ENCODE results near the gene TTC22.
A peak's percentile ranks its signal among the peaks of the same experiment; 100 is the strongest.
"Not testable (repeated sequence)": the region's sequence is repeated elsewhere in the genome, so short reads cannot be mapped to it uniquely, and the experiment has no call there.

The TTC22 gene

DNA sequence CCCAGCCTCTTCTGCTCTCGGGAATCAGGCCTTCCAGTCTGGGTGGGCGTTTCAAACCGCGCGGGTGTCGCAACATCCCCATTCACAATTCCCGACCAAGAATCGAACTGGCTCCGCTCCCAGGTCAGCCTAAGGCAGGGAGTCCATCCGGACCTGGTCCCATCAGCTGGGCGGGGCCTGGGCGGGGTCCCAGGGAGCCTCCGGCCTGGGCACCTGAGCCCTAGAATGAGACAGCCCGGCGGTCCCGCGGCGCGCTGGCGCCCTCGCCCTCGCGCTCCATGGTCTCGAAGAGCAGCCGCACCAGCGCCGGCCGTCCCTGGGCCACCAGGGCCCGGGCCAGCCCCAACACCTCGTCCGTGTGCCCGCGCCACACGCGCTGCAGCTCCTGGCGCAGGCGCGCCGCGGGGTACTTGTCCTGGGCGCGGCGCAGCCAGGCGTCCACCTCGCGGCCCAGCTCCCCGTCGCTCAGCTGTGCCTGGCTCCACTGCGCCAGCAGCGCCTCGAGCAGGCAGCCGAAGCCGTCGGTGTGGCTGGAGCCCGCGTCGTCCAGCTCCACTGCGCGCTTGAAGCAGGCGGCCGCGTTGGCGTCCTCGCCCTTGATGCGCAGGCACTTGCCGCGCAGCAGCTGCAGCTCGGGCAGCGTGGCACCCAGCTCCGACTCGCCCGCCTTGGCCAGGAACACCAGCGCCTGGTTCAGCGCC lies 19.9 kb downstream of the TTC22 start:
- DNase-seq = no peak

DNA sequence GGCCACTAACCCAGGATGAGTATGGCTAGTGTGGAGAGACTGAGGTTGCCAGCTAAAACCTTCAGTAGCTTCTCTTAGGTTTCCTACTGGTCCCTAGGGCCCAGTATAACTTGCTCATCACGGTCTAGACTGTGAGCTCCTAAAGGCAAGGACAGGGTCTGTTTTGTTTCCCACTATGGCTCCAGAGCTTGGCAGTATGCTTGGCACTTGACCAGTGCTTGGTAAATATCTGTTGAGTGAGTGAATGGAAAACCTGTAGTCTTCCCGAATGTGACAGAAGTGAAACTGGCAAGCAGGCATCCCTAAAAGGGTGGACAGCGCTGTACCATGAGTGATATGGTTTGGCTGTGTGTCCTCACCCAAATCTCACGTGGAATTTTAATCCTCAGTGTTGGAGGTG lies 23.7 kb downstream of the TTC22 start:
- DNase-seq = no peak

DNA sequence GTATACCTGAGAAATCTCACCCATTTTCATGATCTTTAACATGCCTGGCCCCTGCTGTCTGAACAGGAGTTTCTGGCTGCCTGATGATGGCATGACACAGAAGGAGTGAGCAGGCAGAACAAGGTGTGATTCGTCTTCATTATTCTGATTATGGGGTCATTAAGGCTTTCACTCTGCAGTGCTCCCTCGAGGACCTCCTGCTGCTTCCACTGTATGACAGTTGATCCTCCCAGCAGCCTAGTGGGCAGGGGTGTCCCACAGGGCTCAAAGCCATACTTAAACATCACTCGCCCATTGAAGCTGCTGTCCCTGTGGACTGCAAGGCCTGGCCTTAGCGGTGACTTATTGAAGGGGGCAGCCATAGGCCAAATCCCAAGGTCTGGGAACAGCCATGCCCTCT lies 24.1 kb downstream of the TTC22 start:
- no peak for DNase-seq

DNA sequence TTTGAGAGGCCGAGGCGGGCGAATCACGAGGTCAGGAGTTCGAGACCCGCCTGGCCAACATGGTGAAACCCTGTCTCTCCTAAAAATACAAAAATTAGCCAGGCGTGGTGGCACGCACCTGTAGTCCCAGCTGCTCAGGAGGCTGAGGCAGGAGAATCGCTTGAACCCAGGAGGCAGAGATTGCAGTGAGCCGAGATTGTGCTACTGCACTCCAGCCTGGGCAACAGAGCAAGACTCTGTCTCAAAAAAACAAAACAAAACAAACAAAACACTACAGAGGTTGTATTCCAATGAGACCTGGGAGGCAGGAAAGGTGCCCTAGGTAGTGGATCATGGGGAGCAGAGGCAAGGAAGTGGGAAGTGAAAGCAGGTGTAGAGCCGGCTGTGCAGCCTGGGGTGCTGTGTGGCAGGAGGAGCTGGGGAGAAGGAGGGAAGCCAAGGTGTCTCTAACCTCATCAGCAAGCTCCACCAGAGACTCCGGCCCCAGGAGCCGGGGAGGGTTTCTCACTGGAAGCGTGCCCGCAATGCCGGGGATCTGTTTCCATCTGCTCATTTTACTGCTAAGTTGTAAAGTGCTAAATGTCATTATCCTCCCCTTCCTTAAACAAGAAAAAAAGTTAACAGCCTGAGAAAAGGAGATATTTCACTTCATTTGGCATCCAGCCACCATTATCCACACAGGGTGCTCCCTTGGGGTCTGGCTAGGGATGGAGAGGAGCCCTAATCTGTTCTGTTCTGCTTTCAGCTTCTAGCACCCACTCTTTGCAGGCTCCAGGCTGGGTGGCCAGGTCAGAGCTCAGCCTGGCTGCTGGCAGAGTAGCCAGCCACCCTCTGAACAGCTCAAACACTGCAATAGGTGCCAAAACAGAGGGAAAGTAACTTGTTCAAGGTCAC lies 25.0 kb downstream of the TTC22 start:
- not testable (repeated sequence) for DNase-seq

DNA sequence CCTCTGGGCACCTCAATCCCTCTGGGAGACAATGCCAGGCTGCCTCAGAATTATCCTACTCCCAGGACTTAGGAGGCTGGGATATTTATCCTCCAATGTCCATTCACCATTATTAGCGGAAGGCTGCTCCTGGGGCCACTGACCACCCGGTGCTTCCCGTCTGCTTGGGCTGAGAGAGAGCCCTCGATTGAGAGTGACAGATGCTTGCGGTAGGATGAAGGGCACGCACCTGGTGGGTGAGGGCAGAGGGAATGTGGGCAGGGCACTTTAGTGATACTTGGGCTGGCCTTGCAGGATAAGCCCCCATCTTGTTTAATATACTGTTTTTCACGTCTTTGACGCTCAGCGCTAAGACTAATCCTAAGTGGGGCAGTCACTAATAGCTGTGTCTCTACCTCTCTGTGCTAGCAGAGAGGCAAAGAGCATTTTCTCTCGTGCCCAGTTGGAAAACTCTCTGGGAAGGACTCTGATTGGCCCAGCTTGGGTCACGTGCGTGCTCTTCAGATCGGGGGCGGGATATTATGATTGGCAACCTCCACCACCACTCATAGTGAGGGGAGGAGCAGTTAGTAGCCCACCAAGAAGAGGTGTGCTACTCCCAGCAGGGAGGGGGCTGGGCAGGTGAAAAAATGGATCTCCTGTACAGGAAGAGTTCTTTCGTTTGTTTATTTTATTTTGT lies 26.2 kb downstream of the TTC22 start:
- DNase-seq = no peak

DNA sequence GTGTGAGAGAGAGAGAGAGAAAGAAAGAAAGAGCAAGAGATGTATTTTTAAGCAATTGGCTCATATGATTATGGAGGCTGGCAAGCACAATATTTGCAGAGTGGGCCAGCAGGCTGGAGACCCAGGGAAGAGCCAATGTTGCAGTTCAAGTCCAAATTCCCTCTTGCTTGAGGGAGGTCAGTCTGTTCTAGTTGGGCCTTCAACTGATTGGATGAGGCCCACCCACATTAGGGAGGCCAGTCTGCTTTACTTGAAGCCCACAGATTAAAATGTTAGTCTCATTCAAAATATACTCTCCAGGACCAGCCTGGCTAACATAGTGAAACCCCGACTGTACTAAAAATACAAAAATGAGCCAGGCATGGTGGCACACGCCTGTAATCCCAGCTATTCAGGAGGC lies 28.2 kb downstream of the TTC22 start:
- no peak for DNase-seq

DNA sequence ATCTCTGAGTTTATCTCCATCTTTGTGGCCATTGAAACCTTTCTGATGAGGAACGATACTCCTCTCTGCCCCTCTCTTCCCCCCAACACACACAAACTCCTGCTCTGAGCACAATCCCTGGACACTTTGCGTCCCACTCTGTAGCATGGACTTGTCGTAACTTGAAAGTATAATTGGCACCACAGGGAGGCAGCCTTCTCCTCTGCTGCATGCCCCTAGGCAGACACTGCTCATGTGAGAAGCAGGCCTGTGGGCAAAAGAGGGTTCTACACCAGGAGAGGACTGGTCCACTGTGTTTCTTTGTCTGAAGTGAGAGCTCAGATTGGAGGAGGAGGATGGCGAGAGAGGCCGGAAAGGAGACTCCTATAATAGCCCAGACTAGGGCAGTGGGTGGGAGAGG lies 33.0 kb downstream of the TTC22 start:
- no peak for DNase-seq

DNA sequence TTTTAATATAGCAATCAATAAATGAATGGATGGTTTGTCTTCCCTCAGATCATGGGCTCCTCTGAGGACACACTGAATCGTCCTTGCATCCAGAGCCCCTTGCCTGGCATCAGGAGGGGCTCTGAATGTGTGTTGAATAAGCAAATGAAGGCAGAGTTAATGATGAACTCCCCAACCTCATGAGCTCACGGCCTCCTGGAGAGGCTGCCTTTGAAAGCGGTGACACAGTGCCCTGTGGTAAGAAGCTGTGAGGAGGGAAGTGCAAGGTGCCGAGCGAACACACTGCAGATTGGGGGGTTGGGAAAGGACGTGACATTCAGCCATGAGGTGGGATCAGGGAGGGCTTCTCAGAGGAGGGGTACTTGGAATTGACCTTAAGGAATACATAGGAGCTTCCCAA lies 33.6 kb downstream of the TTC22 start:
- no peak for DNase-seq

DNA sequence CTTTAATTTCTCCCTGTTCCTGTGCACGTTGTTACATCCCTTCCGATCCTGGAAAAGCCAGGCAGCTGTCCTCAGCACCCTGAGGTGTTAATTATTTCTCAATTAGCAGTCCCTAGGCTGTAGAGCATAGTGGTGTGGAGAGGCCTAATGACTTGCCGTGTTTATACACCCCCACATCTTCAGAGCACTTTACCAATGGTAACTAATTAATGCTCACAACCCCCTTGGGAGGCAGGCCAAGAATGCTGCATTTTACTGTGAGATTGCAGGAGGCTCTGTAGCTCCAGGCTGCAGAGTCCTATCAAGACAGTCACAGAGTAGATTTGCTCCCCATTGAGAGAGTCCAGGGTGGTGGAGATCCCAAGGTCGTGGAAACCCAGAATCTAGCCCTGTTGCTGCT lies 34.4 kb downstream of the TTC22 start:
- no peak for DNase-seq

DNA sequence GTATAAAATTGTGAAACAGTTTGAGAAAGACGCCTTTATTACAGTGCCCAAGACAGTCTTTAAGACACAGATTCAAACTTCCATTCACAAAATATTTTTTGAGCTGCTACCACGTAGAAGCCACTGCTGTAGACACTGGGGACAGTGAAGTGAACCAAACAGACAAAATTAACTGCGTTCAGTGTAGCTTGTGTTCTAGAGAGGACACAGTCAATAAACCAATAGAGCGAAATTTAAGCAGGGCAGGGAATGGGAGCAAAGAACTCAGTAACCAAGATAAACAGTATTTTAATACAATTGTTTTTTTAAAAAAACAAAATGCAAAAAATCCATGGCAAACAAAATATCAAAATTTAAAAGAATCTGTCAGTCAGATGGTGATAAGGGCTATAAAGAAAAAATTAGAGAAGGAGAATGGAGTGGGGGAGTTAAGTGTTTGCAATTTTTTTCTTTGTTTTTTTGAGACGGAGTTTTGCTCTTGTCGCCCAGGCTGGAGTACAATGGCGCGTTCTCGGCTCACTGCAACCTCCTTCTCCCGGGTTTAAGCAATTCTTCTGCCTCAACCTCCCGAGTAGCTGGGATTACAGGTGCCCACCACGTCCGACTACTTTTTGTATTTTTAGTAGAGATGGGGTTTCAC lies 36.1 kb downstream of the TTC22 start:
- no peak for DNase-seq

DNA sequence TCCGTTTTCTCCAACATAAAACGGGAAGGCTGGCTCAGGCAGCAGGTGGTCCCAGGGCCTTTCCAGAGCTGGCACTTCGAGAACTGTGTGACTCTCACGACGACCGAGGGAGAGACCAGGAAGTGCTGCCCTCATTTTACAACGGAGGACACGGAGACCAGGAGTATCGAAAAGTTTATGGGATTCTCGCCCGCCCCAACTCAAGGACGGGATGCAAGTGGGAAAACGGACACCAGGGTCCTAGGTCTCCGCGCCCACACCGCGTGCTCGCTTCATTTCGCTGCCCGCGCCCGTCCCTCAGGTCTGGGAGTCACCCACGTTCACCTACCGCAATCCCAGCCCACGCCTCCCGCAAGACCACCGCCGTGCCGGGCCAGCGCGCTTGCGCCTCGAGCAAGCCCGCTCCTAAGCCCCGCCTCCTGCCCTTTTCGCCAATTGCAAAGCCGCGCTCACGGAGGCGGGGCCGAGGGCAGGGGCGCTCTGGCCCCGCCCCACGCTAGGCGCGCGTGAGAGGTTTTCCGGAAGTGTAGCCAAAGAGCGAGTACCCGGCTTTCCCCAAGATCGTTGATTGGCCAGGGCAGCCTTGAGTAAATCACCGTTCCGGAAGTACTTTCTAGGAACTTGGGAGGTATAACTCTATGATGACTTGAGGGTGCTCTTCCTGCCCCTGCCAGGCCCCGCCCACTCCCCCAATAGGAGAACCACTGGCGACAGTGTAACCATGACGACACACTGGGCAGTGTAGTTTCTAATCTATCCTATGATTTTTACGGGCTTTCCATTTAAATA lies 36.8 kb downstream of the TTC22 start, which contains the start of gene PARS2:
Gene PARS2, minus strand, starts transcription at position 391 of the 789 bp plus-strand sequence. CDS start 5,362 bp downstream, outside the sequence.
- peak; percentile 98 for DNase-seq

DNA sequence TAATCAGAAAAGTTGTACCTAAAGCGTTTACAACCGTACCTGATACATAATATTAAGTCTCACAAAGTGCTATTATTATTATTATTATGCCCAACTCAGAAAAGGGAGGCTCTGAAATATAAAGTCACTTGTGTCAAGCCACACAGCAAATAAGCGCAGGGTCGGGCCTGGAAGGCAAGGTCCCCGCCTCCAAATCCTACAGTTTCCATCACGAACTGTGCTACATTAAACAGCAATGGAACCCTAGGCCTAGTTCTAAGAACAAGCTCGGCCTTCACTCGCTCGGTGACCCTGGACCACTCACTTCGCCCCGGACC lies 37.3 kb downstream of the TTC22 start:
- DNase-seq = no peak

DNA sequence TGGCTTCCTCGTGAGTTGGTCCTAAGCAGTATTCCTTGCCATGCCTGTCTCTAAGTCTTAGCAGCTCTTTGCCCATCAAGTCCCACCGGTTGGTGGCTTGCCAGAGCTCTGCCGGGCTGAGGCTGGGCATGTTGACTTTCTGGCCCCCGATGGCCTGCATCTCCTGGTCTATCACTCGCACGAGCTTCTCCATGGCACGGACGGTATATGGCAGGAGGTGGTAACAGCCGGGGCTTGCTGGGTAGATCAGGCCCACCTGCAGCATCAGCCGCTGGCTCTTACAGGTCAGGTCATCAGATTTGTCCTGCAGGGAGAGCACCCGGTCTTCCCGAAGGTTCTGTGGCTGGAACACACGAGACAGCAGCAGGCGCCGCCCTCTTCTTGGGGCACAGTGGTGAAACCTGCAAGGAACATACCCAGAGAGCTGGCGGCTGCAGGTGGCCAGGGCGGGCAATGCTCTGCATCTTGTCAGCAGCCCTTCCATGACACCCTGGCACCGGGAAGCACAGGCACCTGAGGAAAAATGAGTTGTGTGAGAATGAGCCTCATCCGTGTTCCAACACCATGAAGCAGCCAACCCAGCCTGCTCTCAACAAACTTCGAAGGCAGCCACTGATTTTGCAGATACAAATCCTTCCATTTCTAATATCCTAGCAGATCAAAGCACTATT lies 42.3 kb downstream of the TTC22 start:
- DNase-seq = no peak

DNA sequence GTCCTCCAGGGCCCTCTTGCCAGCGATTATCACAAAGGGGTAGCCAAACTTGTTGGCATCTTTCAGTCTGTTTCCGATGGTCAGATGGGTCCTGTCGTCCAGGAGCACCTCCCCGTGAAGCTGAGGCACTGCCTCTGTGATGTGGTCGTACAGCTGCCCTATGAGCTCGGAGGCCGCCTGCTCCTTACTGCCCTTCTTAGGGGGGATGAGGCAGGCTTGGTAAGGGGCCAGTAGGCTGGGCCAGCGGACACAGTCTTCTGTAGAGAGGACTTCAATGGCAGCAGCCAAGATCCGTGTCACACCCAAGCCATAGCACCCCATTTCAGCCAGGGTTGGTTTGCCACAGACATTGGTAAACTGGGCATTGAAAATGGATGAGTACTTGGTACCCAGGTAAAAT lies 43.3 kb downstream of the TTC22 start:
- no peak for DNase-seq

DNA sequence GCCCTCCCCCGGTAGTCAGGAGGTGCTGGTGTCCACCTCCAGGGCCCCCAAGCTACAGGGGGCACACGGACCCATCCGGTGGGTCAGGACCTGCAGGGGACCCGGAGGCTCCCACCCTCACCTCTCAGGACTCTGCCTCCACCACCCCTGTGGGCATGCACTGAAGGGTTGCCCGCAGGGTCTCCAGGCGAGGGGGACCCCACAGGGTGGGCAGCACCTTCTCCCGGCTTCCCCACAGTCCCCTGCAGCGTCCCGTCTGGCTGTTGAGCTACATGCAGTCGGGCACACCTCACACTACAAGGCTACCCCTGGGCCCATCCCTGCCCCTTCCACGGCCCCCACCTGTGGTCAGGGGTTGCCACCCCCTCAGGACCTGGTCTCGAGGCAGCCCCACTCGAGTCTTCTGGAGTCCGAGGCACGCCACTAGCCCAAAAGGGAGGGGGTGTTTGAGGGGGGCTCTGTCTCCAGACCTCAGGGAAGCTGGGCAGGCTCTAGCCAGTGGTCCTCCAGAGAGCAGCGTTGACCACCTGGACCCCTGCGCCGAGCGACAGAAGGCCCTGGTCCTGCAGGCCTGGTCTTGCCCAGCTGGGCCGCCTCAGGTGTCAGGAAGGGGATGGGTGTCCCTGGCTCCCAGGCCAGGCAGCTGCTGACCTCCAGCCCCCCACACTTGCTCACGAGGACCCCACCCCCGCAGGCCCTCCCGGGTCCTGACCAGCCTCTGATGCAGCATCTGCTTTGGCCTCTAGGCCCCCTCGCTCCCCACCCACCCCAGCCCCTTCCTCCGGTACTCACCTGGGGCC lies 46.4 kb downstream of the TTC22 start:
- no peak for DNase-seq

DNA sequence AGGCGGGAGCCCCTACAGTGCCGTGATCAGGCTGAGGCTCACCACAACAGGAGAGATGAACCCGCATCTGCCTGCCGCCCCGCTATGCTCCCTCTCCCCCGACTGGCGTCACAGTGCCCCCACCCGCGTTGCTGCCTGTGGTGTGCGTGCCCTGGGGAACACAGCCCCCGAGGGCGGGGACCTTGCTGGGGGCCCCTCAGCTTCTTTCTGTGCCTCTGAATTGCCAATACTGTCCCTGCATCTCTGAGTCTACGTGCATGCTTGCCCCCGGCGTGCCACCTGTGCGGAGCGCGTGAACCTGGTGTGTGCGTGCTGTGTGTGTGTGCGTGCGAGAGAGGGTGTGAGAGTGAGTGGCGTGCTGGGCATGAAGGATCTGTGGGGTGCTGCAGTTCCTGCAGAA lies 47.1 kb downstream of the TTC22 start:
- DNase-seq = no peak

DNA sequence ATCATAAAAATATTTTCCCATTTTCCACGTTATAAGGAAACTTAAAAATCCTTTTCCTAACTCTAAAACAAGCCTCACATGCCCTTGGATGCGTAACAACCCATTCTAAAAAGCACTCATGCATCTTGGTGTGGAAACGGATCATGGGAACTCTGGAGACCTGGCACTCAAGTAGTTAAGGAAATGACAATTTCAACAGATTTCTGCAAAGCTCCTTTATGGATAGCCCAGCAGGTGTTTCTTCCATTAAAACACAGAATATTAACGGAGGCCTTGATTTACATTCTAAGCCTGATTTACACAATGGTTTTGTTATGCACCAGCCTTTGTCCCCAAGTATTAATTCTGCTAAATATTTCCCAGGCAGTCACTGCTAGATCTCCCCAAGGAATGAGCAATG lies 49.7 kb downstream of the TTC22 start:
- no peak for DNase-seq

DNA sequence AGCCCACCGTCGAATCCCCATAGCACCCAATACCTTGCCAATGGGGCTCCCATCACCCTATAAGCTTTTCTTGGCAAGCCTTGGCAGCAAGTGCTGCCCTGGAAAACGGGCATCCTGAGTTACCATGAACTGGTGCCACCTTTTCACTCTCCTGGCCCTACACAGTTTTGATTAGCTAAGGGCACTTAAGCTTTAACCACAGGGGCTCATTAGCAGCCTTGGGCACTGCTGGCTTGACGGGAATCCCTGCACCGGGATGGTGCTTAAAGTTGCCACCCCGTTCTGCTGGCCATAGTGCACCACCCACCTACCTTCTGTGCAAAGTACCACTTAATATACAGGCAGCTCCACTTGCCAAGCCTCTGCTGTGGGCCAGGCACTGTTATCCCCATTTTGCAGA lies 50.5 kb downstream of the TTC22 start:
- DNase-seq = no peak

DNA sequence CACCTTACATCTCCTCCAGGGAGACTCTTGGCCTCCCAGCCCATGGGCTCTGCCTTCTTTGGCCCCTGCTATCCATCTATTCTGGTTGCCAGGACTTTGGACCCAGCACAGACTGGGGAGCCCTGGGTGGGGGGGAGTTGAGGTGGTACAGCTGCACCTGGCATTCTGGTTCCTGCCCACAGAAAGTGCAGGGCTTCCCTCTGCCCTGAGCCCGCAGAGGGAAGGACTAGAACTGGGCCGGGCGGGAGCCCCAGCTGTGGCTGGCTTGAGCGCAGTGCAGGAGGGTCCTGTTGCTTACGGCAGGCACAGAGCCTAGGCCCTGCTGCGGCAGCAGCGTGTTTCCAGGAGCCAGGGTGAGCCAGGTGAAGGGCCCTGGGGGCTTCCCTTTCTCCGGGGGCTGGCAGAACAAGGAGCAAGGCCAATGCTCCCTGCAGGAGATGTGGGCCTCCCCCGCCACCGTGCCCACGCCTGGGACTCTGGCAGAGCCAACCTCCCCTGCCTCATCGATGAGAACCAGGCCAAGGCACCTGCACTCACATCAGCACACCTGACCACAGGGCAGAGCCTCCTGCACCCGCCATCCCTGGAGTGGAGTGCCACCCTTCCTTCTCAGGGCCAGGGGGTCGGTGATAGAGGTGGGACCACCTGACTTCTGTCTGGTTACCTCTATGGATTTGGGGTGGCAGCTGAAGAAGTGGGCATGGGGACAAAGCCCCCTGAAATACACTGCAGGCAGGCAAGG lies 52.9 kb downstream of the TTC22 start:
- no peak for DNase-seq

DNA sequence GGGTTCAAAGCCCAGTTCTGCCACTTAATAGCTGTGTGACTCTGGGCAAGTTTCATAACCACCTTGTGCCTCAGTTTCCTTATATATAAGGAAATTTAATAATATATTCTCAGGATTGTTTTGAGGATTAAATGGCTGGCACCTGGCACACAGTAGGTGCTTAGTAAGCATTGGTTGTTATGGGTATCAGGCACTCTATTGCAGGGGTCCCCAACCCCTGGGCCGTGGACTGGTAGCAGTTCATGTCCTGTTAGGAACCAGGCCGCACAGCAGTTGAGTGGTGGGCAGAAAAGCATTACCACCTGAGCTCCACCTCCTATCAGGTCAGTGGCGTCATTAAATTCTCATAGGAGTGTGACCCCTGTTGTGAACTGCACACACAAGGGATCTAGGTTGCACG lies 55.3 kb downstream of the TTC22 start:
- DNase-seq = no peak

Data from GDM1 (cell line).